Heart right ventricle (tissue), 16 donors: ENCODE results near the gene LRRC8D. TPM values are rescaled to one million over a fixed set of nuclear protein-coding genes. Genes with fewer than 3 reads are reported as not detected.

Source experiments
- ATAC-seq, 8 donors: fragments of 200-7000 bp; cut with Tn5 transposase; one replicate each; pipeline ENCODE4 v1.9.1; 2020; ENCODE audit warnings: mild to moderate bottlenecking in 8 of 8, moderate library complexity in 8 of 8, moderate number of reproducible peaks in 1 of 8
- DNase-seq, 2 donors: peaks; one replicate each; pipeline ENCODE4 v3.0.0-alpha.2; 2020
- H3K27ac ChIP-seq, 10 donors: fragments of 200-600 bp; sonication (generic) in 2 of 10; one replicate each; pipeline versions ENCODE4 v1.5.0 to v1.8.0; 2020 to 2022; ENCODE audit warnings: mild to moderate bottlenecking in 3 of 10
- H3K27me3 ChIP-seq, 7 donors: fragments of 200-600 bp; one replicate each; pipeline ENCODE4 v1.8.0; 2021 to 2022; ENCODE audit warnings: mild to moderate bottlenecking in 2 of 7
- H3K36me3 ChIP-seq, 9 donors: fragments of 200-600 bp; sonication (generic) in 1 of 9; one replicate each; pipeline versions ENCODE4 v1.5.0 to v1.8.0; 2020 to 2022; ENCODE audit warnings: mild to moderate bottlenecking in 2 of 9
- H3K4me1 ChIP-seq, 9 donors: fragments of 200-600 bp; sonication (generic) in 1 of 9; one replicate each; pipeline versions ENCODE4 v1.5.0 to v1.8.0; 2020 to 2022; ENCODE audit warnings: mild to moderate bottlenecking in 4 of 9
- H3K4me3 ChIP-seq, 10 donors: fragments of 200-600 bp; sonication (generic) in 2 of 10; one replicate each; pipeline versions ENCODE4 v1.5.0 to v1.8.0; 2020 to 2022; ENCODE audit warnings: mild to moderate bottlenecking in 7 of 10, moderate library complexity in 2 of 10
- H3K9me3 ChIP-seq, 11 donors: fragments of 200-600 bp in 10 of 11; sonication (generic) in 2 of 11; one replicate each; pipeline versions ENCODE4 v1.5.0 to v1.8.0; 2013 to 2022; ENCODE audit warnings: mild to moderate bottlenecking in 2 of 11, control low read depth in 1 of 11, moderate library complexity in 1 of 11
- WGBS, 2 donors: extraction: QIAGEN DNeasy Blood & Tissue Kit; methylation state at CpG; one replicate each; pipeline ENCODE4 v1.1.7; 2013; ENCODE audit warnings: inconsistent platforms in 1 of 2; 5-methylcytosine and 5-hydroxymethylcytosine counted together
- intact Hi-C, 10 donors: fragments of 100-400 bp; cut with DNase I; formaldehyde crosslinking; loops; one replicate each; pipeline versions ENCODE4 v1.11.1 to v1.14.2; 2022
- polyA plus RNA-seq, 2 donors: library from polyadenylated mRNA; stranded (reverse); fragments of 200-250 nt; gene quantifications; one replicate each; pipeline ENCODE4 v1.2.3, GENCODE V29; 2013
- total RNA-seq, 10 donors: library from RNA; stranded (reverse); fragmentation: NEBNext Ultra II Directional in 3 of 10; extraction: Animal tissue kit (Norgen Biotek cat#: 25700) in 3 of 10; gene quantifications; one replicate each; pipeline versions ENCODE4 v1.2.1 to v1.2.4, GENCODE V29; 2021 to 2023
- TF ChIP-seq, protein P1 (sequence below), 9 donors: fragments of 200-600 bp; sonication (generic) in 2 of 9; IDR thresholded peaks; one replicate each; pipeline versions ENCODE4 v1.5.0 to v1.8.0; 2021 to 2022; ENCODE audit warnings: antibody characterized with exemption in 9 of 9, mild to moderate bottlenecking in 5 of 9, moderate library complexity in 1 of 9
- donor health status: Arrhythmogenic right ventricular cardiomyopathy.
- donor health status: ischemic (EF 13 %, LVEDD 7.1; RV severe dilation, severe dysfunction).
- donor health status: healthy with polysubstance abuse.
- donor health status: DM: no; HTN: yes; CAD: no.
- donor health status: DM: no; HTN: no; CAD: no.
- donor health status: ischemic (EF 25% LVEDD 6.9; RV normal size, moderate dysfunction).
- donor health status: ischemic (EF 25% LVEDD 5.7; RV mildly dilated, moderate dysfunction).
- donor health status: healthy.
- donor health status: DM: yes; HTN: yes; CAD: no.
- donor health status: Ischemic cardiomyopathy.
- donor health status: ischemic (EF 35%, LVEDD 5.7; RV mildly dilated, moderate dysfunction).
- donor health status: nonischemic (EF 11% LVEDD 7.7; RV severe dilation, severe dysfunction).
- donor health status: DM: yes; HTN: yes; CAD: no.
- donor health status: PGD.
- donor health status: ischemic (EF 29% LVEDD 5.4; RV normal size, mild dysfunction).
- donor health status: nonischemic (EF 23%, LVEDD 6.1; RV moderate dilation, normal function).

The LRRC8D gene
- total and polyA plus RNA-seq, 12 donors: 3.0 to 11.0 (median 6.6) TPM

DNA sequence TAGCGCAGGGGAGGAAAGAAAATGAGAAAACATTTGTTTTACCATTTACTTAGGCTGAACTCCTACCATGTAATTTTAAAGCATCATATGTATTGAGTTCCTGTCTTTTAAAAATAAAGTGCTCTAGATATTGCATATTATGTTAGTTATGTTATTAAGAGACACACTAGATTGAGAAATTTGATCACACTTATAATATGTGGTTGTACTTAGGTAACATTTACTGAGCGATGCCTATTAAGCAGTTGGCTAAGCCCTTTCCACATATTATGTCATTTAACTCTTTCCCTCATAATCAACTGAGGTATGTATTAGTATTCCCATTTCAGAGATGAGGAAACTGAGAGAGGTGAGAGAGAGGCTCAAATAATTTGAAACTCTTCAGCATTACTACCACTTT, 4.5 kb upstream of the LRRC8D start:
- no peaks in the 10 kb centered on the region for H3K36me3 ChIP-seq
- no peaks in the 10 kb centered on the region for H3K9me3 ChIP-seq
- ATAC-seq (no peak), DNase-seq (no peak)
- 94 to 95% methylated on average over 2 of the region's 2 CpGs for WGBS, 2 donors
- no peaks in the 10 kb centered on the region for H3K27me3 ChIP-seq
- TF ChIP-seq, protein P1, sequence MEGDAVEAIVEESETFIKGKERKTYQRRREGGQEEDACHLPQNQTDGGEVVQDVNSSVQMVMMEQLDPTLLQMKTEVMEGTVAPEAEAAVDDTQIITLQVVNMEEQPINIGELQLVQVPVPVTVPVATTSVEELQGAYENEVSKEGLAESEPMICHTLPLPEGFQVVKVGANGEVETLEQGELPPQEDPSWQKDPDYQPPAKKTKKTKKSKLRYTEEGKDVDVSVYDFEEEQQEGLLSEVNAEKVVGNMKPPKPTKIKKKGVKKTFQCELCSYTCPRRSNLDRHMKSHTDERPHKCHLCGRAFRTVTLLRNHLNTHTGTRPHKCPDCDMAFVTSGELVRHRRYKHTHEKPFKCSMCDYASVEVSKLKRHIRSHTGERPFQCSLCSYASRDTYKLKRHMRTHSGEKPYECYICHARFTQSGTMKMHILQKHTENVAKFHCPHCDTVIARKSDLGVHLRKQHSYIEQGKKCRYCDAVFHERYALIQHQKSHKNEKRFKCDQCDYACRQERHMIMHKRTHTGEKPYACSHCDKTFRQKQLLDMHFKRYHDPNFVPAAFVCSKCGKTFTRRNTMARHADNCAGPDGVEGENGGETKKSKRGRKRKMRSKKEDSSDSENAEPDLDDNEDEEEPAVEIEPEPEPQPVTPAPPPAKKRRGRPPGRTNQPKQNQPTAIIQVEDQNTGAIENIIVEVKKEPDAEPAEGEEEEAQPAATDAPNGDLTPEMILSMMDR (IDR thresholded peaks at IDR 0.05): no peak
- no peak overlapping the region for H3K27ac ChIP-seq
- no peak overlapping the region for H3K4me3 ChIP-seq
- intact Hi-C loops: no loop called here
- peaks cover 0 to 35% (median 10%) of the 10 kb centered on the region in 9 donors for H3K4me1 ChIP-seq

DNA sequence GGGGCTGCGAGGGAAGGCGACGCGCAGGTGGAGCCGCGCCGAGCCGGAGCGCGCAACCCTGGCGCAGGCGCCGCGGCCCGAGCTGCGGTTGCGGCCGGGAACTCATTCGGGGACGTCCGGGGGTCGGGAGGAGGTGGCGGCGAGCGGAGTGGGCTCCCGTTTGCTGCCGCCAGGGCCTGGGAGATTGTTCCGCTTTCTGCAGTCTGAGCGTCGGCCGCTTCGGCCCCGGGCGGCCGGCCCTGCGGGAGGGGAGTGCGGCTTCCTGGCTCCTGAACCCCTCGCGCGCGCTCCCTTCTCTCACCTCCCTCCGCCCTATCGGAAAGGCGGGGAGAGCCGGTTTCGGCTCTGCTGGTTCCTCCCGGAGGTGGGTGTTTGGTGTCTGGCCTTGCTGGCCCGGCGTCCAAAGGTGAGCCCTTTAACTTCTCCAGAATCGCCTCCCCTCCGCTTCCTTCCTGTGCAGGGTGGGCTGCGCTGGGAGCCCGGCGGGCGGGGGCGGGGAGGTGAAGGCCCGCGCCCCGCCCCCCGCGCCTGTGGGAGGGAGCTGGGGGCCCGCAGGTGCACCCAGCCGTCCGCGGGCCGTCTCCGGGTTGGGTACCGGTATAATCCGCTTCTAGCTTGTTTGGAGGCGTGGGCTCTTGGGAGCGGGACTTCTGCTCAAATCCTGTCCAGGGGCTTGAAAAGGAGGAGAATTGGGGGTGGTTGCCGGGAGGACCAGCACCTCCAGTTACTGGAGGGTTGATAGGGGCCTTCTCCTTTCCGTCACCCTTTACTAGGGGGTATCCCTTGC, 683 bp downstream of the LRRC8D start:
- H3K4me1 ChIP-seq: peaks cover 0 to 39% (median 32%) of the 10 kb centered on the region in 9 donors
- no peaks in the 10 kb centered on the region for H3K27me3 ChIP-seq
- H3K36me3 ChIP-seq: no peaks in the 10 kb centered on the region
- H3K4me3 ChIP-seq: peak overlapping the region; percentile 79 to 96 (median 90)
- ATAC-seq (peak; percentile 18 to 67 (median 51)), DNase-seq (peak; percentile 23 to 53)
- TF ChIP-seq, protein P1 (IDR thresholded peaks at IDR 0.05): peak in 2 of 9 donors; percentile 13 to 15
- WGBS, 2 donors: 1% methylated on average over 68 to 73 of the region's 73 CpGs
- intact Hi-C loops: loop anchor here in 3 of 10 donors (2.0 to 5.0 kb wide), 4 partner anchors 17 to 173 kb away; partner anchors contain the start of gene ZNF326 (in 1 of the 3)
- no peaks in the 10 kb centered on the region for H3K9me3 ChIP-seq
- peak overlapping the region in 9 of 10 donors; percentile 75 to 90 (median 82) for H3K27ac ChIP-seq

DNA sequence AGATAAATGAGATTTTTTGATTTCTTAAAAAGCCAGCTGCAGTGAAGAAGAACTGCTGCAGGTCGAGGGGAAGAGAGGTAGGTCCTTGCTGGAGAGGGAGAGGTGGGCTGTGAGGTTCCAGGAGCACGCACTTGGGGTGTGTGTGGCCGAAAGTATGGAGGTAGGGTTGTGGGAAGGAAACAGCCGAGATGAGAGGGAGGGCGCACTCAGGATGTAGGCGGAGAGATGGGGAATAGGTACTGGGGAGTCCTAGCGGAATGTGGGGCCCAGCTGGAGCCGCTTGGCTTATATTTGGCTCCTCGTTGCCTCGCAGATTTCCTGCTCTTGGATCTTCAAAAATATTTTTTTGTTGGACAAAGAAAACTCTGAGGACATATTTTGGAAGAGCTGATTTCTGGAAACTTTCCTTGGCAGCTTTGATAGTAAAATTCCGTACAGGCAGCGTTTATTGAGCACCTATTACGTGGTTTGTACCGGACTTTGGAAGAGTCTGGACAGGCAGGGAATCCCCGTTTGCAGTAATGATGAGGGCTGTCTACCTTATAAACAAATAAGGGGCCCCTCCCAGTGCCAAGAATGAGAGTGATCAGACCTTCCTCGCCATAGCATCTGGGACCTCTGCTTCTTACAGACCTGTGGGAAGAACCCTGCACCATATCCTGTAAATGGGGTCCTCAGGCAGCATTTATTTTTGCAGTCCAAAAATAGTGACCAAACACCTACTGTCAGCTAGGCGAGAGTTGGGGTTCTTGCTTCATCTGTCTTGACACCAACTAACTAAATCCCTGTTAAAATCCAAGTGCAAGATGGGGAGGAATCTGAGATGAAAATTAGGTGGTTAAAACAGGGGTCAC, 1.5 kb downstream of the LRRC8D start:
- intact Hi-C loops: loop anchor here in 2 of 10 donors (2.0 to 5.0 kb wide), 2 partner anchors 20 to 170 kb away; no protein-coding TSS in a partner anchor
- DNase-seq (no peak), ATAC-seq (no peak)
- Histone ChIP-seq H3K4me3 (peak overlapping the region in 9 of 10 donors; percentile 85 to 96 (median 92)), H3K36me3 (no peaks in the 10 kb centered on the region), H3K9me3 (no peaks in the 10 kb centered on the region), H3K27ac (peak overlapping the region in 7 of 10 donors; percentile 0 to 87 (median 81)), H3K27me3 (no peaks in the 10 kb centered on the region), H3K4me1 (peaks cover 0 to 38% (median 32%) of the 10 kb centered on the region in 9 donors)
- TF ChIP-seq, protein P1 (IDR thresholded peaks at IDR 0.05): no peak
- WGBS, 2 donors: 66 to 67% methylated on average over 17 of the region's 17 CpGs
